Forelimb muscle (tissue), 1 donor: Measurements from ENCODE around the gene PKN1. TPM values are rescaled to one million over a fixed set of nuclear protein-coding genes. Genes with fewer than 3 reads are reported as not detected.
"Not testable (repeated sequence)": the region's sequence is repeated elsewhere in the genome, so short reads cannot be mapped to it uniquely, and the experiment has no call there.

ENCODE experiments used
- DNase-seq: peaks from one replicate; pipeline ENCODE4 v3.0.0-alpha.2; 2013; ENCODE audit warnings: low read depth
- polyA plus RNA-seq: library from polyadenylated mRNA; unstranded; fragments of 120-200 nt; gene quantifications from one replicate; pipeline ENCODE4 v1.2.1, GENCODE V29; 2013; ENCODE audit not compliant: insufficient read length

The PKN1 gene
- polyA plus RNA-seq, 1 donor, result 65.8 TPM

DNA sequence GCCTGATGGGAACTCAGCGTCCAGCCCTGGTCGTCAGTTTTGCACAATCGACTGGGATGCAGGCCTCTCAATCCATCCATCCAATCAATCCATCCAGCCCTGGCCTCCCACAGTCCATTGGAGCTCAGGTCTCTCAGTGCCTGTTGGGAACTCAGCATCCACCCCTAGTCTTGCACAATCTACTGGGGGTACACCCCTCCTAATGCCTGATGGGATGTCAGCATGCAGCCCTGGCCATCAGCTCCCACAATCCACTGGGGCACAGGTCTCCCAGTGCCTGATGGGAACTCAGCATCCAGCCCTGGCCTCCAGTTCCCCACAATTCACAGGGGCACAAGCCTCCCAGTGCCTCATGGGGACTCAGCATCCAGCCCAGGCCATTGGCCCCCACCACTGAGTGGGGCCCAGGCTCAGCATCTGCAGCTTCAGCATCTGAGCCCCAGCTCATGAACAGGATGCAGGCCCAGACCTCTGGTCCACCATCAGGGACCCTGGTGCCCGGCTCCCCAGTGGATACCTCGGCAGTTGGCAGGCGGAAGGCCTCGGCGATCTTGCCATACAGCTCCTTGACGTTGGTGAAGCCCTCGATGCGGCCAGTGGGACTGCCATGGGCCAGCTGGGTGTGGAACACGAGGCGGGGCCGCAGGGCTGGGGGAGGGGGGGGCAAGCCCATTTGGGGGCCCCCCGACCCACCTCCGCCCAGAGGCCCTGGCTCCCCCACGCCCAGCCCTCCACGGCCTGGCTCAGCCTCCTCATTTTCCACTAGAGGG is 49.3 kb downstream of the PKN1 start:
- DNase-seq, result no peak

DNA sequence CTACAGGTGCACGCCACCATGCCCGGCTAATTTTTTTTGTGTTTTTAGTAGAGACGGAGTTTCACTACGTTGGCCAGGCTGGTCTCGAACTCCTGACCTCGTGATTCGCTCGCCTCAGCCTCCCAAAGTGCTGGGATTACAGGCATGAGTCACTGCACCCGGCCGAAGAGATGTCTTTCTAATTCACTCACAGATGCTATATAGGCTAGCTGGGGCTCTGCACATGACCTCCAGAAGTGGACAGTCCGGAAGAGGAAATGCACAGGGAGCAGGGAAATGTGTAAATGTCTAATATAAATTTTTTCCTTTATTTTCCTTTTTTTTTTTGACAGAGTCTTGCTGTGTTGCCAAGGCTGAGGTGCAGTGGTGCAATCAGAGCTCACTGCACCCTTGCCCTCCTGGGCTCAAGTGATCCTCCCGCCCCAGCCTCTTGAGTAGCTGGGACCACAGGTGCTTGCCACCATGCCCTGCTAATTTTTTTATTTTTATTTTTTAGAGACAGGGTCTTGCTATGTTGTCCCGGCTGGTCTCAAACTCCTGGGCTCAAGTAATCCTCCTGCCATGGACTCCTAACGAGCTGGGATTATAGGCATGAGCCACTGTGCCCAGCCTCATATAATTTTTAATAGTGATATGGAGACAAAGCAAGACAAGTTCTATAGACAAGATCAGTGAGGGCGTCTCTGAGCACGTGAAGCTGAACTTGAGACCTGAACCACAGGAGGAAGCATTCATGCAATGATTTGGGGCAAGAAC is 54.4 kb downstream of the PKN1 start:
- no peak for DNase-seq

DNA sequence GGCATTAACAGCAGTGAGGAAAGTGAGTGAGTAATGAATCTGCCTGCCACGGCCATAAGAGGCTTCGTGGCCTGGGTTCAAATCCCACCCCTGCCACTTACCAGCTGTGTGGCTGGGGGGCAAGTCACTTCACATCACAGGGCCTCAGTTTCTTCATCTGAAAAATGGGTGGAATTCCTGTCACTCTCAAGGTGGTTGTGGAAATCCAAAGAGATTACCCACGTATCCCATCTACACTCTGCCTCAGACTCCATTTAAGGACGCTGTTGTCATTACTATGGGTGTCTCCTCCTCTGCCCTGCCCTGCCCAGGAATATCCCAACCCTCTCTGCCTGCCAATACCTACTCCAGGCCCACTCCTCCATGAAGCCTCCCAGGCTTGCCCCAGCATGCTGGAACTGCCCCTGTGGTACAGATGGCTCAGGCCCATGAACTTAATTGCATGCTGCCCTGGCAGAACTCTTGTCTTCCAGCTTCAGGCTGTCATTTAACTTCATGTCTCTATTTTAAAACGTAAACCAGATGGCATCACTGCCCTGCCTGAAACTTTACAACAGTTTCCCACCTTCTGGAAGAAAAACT is 59.7 kb downstream of the PKN1 start:
- no peak for DNase-seq

DNA sequence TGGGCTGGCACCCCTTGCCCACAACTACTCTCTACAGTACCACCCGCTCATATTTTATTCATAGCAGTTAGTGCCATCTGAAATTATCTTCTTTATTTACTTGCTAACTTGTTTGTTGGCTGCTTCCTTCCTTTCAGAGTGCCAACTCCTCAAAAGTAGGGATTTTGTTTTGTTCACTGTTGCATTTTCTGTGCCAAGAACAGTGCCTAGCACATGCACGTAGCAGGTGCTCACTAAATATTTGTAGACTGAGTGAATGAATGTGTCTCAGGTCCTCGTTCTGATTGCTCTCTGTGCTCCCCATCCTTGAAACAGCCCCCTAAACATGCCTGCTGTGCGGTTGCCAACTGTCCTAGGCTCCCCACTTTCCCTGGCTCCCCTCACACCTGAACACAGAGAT is 61.3 kb downstream of the PKN1 start:
- no peak for DNase-seq

DNA sequence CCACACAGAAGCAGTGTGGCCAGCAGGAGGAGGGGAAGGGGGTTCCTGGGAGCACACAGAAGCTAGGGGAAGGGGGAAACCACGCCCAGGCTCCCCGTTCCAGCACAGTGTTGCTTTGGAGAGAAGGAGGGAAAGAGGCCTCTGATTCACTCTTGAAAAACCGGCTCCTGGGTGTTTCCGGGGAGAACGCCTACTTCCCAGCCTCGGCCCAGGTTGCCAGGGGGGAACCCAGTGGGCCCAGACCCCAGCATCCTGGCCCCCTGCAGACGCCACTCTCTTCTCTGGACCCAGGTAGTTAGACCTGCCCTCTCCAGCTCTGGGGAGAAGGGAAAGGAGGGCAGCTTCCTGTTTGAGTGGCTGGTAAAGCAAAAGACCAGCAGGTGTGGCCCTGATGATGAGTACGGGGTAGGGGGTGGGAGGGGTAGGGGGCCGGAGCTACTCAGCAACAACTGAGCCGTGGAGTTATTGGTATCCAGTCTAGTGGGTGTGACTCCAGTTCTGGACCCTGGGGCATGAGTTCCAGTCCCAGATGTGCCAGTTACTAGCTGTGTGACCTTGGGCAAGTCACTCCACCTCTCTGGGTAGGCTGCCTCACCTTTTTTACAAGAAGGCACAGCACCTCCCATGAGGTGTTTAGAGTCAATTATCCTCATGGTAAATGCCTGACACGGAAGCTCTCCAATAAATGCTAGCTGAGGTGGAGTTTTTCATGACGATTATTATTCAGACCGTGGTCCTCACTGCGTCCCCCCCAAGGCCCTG is 62.0 kb downstream of the PKN1 start:
- DNase-seq, result no peak

DNA sequence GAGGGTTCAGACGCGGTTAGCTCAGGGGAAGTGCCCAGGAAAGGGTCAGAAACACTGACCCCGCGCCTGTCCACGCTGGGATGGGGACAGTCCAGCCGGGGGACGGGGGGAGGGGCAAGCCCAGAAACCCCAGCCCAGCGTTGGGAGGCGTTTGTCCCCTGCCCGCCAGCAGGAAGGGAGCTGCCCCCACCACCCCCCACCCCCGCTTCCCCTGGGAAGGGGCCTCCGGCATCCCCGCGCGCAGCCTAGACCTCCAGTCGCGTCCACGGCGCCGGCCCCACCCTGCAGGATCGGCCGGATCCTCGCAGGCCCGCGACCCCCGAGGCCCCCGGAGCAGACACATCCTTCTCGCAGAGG is 62.5 kb downstream of the PKN1 start:
- no peak for DNase-seq

DNA sequence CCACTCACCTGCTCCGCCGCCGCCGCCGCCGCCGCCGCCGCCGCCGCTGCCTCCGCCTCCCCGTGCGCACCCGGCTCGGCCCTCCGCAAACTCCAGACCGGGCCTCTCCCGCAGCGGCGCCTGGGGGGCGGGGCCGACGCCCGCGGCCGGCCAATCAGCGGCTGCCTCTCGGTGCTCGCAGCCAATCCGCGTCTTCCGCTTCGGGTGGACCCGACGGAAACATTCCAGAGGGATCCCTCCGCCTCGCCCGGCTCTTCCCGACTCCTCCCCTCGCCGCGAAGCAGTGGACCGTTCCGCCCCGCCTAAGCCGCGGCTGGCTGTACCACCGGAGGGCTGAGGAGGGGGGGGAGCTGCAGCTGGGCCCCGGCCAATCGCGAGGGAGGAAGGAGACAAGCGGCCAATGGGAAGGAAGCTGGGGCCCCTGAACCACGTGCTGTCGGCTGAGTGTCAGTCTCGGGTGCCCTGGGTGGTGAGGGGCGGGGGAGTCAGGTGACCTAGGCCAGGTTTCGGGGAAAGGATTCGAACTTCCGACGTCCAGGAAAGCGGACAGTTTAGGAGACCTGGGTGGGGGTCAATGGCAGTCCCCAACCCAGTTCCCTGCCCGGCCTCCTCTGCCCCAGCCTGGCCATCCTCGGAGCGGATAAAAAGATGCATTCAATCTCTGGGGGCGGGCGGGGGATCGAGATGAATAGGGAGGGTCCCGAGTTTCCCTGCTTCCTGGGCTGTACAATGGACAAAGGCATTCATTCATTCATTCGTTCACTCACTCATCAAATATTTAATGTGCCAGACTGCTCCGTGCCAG is 63.1 kb downstream of the PKN1 start, which contains the start of gene GIPC1:
GIPC1 (minus strand) TSS at position 99 of the 805 bp plus-strand sequence. CDS start 13,151 bp downstream, outside the sequence.
- DNase-seq, result peak; percentile 87

DNA sequence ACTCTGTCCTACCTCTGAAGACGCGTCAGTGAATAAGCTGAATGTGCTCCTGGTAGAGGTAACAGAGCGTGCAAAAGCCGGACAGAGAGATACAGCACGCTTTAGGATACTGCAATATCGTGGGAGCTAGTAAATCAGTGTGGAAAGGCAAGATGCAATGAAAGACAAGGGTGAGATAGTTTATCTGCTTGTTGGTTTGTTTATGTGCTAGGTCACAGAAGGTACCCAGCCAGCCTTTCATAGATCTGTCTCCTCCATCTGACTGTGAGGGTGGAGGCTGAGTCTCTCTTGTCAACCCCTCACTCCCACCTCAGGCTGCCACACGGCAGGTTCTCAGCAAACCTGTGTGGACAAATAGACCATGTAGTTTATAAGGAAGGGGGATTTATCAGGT is 63.7 kb downstream of the PKN1 start:
- no peak for DNase-seq

DNA sequence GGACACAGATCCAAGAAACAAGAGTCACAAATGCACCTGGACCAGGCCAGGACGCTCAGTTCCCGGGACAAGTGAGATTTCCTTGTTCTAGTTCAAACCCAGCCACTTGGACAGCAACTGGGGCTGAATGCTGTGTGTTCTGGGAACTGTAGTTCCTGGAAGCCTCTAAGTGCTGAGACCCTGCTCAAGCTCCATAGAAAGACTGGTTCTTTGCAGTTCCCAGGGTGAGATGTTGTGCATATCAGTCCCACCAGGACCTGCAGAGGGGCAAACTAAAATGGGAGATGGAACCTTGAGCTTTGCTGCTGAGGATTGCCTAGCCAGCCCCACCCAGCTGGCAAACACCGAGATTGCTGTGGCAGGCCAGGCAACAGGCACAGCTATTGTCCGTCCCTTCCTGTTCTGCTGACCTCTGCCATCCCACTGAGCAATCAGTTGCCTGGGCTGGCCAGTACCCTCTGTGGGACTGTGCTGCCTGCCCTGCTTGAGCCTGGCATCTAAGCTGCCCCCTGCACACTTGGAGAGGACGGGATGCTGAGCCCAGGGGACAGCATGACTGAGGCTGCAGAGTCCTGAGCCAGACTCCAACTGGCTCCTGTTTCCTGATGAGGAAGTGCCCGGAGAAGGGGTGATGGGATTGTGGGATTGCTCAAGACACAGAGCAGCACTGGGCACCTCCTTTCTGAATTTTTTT is 64.3 kb downstream of the PKN1 start:
- no peak for DNase-seq

DNA sequence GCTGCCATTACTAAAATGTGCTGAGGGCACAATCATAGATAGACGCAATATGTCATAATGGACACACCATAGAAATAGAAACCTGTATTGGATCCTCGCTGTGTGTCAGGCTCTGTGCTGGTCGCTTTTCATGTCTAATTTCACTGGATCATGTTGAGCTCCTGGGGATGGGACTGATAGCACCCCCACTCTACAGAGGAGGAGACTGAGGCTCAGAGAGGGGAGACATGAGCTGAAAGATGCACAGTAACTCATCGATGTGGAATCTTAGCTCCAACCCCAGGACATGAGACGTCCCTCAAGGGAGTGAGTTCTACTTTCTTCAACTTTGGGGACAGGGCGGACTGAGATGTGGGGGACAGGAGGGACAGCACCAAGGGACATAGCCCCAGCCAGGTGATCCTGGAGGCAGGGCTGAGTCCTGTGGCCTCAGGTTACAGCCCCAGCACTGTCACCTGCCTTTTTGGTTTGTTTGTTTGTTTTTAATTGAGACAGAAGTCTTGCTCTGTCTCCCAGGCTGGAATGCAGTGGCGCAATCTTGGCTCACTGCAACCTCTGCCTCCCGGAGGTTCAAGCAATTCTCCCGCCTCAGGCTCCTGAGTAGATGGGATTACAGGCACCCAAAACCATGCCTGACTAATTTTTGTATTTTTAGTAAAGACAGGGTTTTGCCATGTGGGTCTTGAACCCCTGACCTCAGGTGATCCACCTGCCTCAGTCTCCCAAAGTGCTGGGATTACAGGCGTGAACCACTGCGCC is 69.4 kb downstream of the PKN1 start:
- no peak for DNase-seq

DNA sequence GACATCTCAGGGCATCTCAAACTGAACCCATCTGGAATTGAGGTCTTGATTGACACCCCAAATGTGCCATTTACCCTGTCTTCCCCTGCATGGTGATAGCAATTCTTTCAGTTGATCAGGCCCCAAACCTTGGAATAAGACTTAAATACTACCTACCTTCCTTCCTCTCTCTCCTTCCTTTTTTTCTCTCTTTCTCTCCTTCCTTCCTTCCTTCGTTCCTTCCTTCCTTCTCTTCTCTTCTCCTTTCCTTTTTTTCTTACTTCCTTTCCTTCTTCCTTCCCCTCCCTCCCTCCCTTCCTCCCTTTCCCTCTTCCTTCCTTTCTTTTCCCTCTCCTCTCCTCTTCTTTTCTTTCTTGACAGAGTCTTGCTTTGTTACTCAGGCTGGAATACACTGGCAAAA is 70.2 kb downstream of the PKN1 start:
- no peak for DNase-seq

DNA sequence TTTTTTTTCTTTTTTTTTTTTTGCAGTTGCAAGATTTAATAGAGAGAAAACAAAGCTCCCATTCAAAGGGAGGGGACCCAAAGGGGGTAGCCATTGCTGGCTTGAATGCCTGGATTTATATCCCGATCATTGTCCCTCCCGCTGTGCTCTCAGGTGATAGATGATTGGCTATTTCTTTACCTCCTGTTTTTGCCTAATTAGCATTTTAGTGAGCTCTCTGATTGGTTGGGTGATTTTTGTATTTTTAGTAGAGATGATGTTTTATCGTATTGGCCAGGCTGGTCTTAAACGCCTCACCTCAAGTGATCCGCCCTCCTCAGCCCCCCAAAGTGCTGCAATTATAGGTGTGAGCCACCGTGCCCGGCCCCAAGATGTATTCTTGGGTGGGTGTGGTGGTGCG is 71.5 kb downstream of the PKN1 start:
- DNase-seq, result not testable (repeated sequence)

DNA sequence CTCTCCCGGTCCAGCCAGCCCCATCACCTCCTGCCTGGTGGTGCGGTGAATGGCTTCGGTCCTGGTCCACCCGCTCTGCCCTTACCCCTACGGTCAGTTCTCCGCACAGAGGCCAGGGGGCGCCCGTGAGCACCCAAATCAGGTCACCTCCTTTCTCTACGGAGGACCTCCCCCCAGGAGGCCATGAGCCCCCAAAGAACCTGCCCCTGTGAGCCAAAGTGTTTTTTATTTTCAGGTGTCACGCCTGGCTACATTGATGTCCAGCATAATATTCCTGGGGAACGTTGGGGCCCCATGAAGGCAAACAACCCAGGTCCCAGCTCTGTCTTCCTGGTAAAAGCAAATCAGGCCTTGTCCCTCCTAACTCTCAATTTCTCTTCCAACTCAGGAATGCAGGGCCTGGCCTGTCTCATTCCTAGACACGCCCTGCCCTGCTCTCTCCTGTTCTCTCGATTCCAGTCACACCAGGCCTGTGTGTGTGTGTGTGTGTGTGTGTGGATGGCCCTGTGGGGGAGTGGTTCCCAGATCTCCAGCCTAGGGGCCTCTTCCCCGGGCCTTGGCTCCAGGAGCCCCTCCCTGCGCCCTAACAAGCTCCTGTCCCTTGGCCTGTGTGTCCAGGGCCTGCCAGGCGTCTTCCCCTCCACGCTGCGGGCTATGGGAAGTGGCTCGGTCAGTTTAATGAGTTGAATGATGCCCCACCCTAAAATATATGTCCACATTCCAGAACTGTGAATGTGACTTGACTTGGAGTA is 72.6 kb downstream of the PKN1 start:
- no peak for DNase-seq

DNA sequence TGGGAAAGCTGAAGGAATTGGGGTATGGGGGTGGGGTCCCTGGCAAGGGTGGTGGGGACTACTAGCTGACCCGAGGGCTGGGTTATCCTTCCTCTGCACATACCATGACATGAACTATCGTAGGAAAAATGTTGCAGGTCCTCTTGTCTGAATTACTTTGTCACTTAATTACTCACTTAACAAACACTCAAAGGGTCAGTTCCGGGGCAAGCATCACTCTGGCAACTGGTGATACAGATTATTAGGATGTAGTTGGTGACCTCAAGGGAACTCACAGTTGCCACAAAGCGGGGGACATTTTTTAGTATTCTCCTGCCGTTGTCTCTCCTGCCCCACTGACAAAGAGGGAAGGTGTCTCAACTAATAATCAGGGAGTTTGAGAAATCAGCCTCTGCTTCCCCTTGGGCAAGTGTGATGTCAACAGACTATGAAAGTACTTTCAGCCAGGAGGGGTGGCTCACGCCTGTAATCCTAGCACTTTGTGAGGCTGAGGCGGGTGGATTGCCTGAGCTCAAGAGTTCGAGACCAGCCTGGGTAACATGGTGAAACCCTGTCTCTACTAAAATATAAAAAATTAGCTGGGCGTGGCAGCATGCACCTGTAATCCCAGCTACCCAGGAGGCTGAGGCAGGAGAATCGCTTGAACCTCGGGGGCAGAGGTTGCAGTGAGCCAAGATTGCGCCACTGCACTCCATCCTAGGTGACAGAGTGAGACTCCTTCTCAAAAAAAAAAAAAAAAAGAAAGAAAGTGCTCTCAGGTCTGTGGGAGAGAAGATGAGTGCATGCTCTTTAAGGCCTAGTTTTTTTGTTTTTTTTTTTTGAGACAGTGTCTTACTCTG is 74.8 kb downstream of the PKN1 start:
- DNase-seq, result no peak

DNA sequence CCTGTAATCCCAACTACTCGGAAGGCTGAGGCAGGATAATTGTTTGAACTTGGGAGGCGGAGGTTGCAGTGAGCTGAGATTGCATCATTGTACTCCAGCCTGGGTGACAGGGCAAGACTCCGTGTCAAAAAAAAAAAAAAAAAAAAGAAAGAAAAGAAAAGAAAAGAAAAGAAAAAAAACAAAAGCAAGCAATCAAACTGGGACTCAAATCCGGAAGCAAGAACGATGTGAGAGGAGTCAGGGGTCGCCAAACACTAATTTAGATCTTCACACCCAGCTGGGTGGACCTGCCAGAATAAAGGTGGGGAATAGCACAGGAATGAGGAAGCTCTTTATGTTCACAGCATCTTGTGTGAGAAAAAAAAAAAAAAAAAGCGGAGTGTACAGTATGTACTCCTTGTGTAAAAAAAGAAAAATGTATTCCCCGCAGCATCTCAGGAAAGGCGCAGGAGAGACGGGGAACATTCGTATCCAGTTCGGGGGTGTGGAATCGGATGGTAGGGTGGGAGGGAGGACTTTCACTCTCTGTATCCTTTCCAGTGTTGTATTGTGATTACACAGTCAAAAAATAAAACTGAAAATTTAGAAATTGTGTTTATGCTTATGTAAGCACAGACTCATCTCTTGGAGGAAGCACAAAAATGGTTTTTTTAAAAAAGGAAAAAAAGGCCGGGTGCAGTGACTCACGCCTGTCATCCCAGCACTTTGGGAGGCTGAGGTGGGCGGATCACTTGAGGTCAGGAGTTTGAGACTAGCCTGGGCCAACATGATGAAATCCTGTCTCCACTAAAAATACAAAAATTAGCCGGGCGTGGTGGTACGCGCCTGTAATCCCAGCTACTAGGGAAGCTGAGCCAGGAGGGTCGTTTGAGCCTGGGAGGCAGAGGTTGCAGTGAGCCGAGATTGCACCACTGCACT is 77.5 kb downstream of the PKN1 start:
- no peak for DNase-seq

DNA sequence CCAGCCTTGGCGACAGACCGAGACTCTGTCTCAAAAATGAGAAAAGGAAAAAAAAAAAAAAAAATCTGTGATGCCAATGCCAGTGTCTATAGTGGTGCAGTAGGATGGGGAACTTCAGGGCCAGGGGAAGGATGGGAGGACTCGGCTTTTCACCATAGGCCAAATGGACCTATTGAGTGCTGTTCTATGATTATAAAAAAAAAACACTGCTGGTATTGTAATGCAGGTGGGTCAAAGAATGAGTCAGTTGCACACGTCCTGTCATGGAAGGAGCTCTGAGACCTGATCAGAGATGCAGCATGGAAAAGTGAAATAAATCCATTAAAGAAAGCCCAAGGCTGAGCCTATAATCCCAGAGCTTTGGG is 78.1 kb downstream of the PKN1 start:
- DNase-seq, result no peak

DNA sequence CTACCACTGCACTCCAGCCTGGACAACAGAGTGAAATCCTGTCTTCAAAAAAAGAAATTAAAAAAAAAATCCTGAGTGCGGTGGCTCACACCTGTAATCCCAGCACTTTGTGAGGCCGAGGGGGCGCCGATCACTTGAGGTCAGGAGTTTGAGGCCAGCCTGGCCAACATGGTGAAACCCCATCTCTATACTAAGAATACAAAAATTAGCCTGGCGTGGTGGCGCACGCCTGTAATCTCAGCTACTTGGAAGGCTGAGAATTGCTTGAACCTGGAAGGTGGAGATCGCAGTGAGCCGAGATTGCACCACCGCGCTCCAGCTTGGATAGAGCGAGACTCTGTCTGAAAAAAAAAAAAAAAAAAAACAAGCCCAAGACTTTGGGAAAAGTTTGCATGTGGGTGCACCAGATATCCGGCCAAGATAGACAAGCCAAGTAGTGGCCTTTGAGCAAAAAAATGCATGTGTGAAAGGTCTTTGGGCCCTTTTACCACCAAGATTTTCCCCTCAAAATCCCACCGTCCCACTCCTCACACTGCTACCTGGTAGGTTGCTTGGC is 79.4 kb downstream of the PKN1 start:
- DNase-seq, result no peak
